Ramos (cell line): ENCODE results near the gene AVP.

Experiments used
- in situ Hi-C: fragments of 300-500 bp; cut with MboI; formaldehyde crosslinking; loops from one replicate; pipeline ENCODE4 v1.14.3; 2022; ENCODE audit warnings: low sequenced_read_pairs; ENCODE audit not compliant: unreplicated experiment

The AVP gene

GRCh38 chr20:3059489-3059888 lies 25.0 kb downstream of the AVP start:
- in situ Hi-C loops, result loop anchor here (10.0 kb wide), 1 partner anchor 255 kb away; no protein-coding TSS in a partner anchor

DNA sequence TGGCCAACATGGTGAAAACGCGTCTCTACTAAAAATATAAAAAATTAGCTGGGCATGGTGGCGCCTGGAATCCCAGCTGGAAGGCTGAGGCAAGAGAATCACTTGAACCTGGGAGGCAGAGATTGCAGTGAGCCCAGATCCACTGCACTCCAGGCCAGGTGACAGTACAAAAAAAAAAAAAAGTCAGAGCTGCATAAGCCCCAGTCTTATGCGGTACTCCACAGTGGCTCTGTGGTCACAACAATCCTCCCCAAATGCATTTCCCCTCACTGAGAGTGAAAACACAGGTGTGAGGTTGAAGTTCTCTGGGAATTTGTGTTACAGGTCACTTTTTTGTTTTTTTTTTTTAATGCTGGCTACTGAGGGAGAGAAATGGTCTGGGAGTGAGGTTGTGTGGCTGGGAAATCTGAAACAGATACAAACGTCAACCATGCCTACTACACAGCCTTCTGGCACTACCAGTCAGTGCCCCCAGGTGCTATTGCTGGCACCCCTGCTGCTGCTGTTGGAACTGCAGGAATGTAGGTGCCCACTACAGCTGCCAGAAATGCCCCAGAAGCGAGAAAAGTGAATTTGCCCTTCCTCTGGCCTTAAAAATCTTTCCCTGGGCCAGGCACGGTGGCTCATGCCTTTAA lies 33.0 kb downstream of the AVP start:
- in situ Hi-C loops, result loop anchor here (10.0 kb wide), 1 partner anchor 263 kb away; no protein-coding TSS in a partner anchor

DNA sequence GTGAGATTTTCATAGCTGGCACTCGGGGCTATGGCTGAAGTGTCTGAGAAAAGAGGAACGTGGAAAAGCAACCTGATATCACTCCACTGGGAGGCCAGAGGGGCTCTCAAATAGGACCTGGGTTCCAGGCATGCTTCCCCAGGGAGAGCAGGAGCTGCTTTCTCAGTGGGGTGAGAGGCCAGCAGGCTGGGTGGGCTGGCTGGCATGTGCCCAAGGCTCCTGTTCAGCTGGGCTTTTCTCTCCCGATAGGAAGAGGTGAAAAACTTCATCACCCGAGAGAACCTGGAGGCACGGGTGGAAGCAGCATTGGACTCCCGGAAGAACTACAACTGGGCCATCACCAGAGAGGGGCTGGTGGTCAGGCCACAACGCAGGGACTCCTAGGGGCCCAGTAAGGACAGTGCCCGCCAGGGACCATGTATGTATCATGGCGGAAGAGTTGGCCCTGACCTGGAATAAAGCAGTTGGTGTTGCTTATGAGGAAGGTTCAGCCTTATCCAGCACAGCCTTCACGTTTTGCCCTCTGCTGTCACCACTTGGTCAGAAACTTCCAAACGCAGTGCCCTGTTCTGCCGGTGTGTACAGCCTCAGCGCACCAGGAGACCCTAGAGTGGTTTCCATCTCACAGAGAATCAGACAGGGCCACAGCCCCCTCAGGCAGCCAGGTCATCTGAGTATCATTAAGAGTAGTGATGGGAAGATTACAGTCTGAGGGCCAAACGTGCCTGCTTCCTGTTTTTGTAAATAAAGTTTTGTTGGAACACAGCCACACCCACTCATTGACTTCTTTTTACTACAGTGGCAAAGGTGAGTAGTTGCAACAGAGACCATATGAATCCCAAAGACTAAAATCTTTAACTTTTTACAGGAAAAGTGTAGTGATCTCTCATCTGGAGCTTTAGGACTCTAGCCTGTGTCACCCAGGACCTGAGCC lies 36.8 kb downstream of the AVP start:
- in situ Hi-C loops, result no loop called here

DNA sequence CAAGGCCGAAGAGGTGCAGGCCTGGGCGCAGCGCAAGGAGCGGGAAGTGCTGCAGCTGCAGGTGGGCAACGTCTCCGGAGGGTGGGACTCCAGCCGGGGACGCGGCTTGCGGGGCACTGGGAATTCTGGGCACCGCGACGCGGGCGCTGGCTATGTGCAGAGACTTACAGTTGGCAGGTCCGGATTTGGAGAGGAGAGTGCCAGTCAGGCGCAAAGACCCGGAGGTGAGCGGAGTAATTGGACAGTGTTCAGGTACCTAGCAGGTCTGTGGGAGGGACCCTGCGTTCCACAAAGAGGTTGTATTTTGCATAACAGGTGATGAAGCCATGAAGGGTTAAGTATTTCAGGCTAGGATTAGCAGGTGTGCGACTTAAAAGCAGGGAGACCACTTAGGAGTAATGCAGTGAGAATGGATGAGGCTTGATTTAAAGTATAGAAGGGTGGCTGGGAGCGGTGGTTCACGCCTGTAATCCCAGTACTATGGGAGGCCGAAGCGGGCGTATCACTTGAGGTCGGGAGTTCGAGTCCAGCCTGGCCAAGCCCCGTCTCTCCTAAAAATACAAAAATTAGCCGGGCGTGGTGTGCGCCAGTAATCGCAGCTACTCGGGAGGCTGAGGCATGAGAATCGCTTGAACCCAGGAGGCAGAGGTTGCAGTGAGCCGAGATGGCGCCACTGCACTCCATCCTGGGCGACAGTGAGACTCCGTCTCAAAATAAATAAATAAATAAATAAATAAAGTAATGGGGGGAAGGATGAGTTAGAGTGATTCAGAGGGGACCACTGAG lies 37.7 kb downstream of the AVP start:
- in situ Hi-C loops, result no loop called here

- in situ Hi-C loops, result no loop called here
Measured at GRCh38 chr20:3045816-3046676, 38.5 kb downstream of the AVP start, which contains the start of gene MRPS26. Gene MRPS26 (plus strand): TSS chr20:3046052. CDS start chr20:3046069, 17 bp downstream.

DNA sequence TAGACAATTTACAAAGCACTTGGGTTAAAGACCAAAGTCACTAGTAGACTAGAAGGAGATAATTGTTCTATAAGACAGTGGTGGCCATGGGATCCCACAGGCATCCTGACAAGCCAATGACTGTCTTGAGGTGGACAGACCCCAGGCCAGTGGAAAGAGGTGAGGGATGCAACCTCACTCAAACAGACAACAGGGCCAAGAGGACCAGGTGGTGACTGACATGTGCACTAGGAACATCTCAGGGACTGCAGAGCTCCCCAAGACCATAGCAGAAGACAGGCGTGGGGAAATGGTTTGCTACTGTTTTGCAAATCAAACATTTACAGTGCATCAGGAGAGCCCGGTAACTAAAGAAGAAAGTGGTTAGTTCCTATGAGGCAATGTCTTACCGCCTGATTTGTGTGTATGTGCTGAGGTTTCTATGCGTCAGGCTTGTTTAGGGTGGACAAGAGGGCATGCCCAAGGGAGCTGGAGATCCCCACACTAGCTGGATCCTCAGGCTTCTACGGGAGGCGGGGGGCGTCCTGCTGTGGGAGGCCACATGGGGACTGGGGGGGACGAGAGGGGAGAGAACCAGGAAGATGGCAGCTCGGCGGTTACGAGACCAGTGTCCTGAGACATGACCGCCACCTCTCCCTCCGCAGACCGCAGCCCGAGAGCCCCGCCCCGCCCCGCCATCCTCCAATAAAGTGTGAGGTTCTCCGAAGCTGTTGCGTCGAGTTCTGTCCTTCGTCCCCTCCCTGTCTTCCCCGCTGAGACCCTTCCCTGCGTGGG lies 39.3 kb downstream of the AVP start:
- in situ Hi-C loops, result no loop called here

- in situ Hi-C loops, result no loop called here
Measured at GRCh38 chr20:3044336-3044965, 40.1 kb downstream of the AVP start.

DNA sequence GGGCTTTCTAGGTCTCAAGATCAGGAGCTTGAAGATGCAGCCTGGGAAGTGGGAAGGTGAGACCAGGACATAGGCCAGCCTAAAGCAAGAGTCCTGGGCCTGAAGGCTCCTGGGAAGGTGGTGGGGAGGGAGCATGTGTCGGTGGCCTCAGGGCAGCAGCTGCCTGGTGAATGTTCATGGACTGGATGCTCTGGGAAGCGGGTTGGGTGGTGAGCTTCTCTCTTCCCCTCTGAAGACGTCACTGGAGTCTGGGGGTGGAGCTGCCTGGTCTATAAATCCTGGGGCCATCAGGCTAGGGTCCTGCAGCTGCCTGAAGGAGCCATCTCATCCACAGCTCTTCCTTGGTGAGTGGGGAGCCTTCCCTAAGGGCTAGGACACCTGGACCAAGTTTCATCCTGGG lies 41.2 kb downstream of the AVP start, which contains the start of gene GNRH2:
Gene GNRH2, plus strand, starts transcription at position 301 of the 400 bp plus-strand sequence. CDS start 793 bp downstream, outside the sequence.
- in situ Hi-C loops, result no loop called here

- in situ Hi-C loops, result no loop called here
Measured at GRCh38 chr20:3042625-3043024, 41.9 kb downstream of the AVP start.

DNA sequence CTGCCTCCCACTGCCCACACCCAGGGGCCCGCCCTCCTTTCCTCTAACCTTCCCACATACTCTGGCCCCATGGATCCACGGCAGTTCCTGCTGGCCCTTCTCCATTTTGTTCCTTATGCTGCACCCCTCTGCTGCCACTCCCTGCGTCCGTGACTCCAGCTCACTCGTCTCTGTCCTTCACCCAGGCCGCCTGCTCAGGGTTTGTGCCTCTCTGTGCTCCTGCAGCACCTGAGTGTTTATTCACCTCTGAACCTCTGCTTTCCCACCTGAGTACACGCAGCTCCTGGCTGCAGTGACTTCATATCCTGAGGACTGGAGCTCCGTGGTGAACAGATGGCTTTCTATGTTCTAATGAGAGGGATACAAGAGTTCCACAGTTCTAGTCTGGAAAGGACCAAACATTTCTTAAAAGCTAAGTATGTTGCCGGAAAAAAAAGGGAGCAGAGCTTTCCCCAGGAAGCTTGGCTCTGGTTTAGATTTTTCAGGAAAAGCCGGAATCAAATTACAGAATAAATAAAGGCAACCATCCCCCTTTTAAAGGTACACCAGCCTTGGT lies 42.6 kb downstream of the AVP start:
- in situ Hi-C loops, result no loop called here

GRCh38 chr20:3040086-3040485 lies 44.4 kb downstream of the AVP start:
- in situ Hi-C loops, result no loop called here

- in situ Hi-C loops, result no loop called here
Measured at GRCh38 chr20:3039426-3039825, 45.1 kb downstream of the AVP start.

- in situ Hi-C loops, result no loop called here
Measured at GRCh38 chr20:3038454-3038853, 46.1 kb downstream of the AVP start.

- in situ Hi-C loops, result no loop called here
Measured at GRCh38 chr20:3037654-3038053, 46.9 kb downstream of the AVP start.

DNA sequence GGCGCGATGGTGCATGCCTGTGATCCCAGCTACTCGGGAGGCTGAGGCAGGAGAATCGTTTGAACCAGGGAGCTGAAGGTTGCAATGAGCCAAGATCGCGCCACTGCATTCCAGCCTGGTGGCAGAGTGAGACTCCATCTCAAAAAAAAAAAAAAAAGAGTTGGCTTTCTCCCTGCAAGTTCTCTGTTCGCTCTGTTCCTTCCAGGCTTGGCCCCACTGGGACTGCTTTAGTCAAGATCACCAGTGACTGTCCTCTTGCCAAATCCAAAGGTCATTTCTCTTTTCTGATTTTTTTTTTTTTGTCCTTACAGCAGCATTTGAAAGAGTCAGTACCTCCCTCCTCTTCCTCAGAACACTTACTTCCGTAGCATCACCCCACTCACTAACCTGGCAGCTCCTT lies 51.9 kb downstream of the AVP start:
- in situ Hi-C loops, result no loop called here
